Activated T-helper 9 cell treated with anti-CD3 and anti-CD28 coated beads, Interleukin-2, amount 50 U/mL, for 16 hours (primary cell): ENCODE measurements around the gene KRTAP10-7.
"Not testable (repeated sequence)": the region's sequence is repeated elsewhere in the genome, so short reads cannot be mapped to it uniquely, and the experiment has no call there.

ENCODE experiments used
- DNase-seq: peaks from one replicate; pipeline ENCODE4 v3.0.0-alpha.2; 2020; ENCODE audit warnings: low read depth

KRTAP10-7 gene

GRCh38 chr21:44590897-44591800 lies 9.2 kb upstream of the KRTAP10-7 start:
- not testable (repeated sequence) for DNase-seq

GRCh38 chr21:44591801-44592130 lies 8.6 kb upstream of the KRTAP10-7 start:
- not testable (repeated sequence) for DNase-seq

- no peak for DNase-seq
These were observed 7.7 kb upstream of the KRTAP10-7 start, which contains the start of gene KRTAP10-6 for GRCh38 chr21:44592446-44593311. KRTAP10-6 (minus strand) TSS chr21:44592505; CDS start chr21:44592484, 21 bp downstream.

- DNase-seq: no peak
These were observed 6.6 kb upstream of the KRTAP10-7 start for GRCh38 chr21:44593598-44594405.

- DNase-seq: no peak
These were observed 5.9 kb upstream of the KRTAP10-7 start for GRCh38 chr21:44594406-44594916.

- no peak for DNase-seq
These were observed 4.9 kb upstream of the KRTAP10-7 start for GRCh38 chr21:44595524-44595923.

GRCh38 chr21:44596068-44596725 lies 4.2 kb upstream of the KRTAP10-7 start:
- DNase-seq: no peak

GRCh38 chr21:44598061-44598460 lies 2.3 kb upstream of the KRTAP10-7 start:
- no peak for DNase-seq

- no peak for DNase-seq
These were observed 950 bp upstream of the KRTAP10-7 start for GRCh38 chr21:44599264-44600029.

- DNase-seq: not testable (repeated sequence)
These were observed 694 bp downstream of the KRTAP10-7 start for GRCh38 chr21:44601091-44601490.

GRCh38 chr21:44601596-44602462 lies 1.4 kb downstream of the KRTAP10-7 start:
- DNase-seq: no peak

- DNase-seq: no peak
These were observed 2.1 kb downstream of the KRTAP10-7 start for GRCh38 chr21:44602463-44602850.

GRCh38 chr21:44603109-44603875 lies 2.9 kb downstream of the KRTAP10-7 start:
- DNase-seq: no peak

- no peak for DNase-seq
These were observed 3.5 kb downstream of the KRTAP10-7 start for GRCh38 chr21:44603911-44604310.

GRCh38 chr21:44606495-44606894 lies 6.1 kb downstream of the KRTAP10-7 start:
- no peak for DNase-seq

GRCh38 chr21:44609193-44609592 lies 8.8 kb downstream of the KRTAP10-7 start:
- no peak for DNase-seq

GRCh38 chr21:44610157-44610843 lies 9.9 kb downstream of the KRTAP10-7 start:
- not testable (repeated sequence) for DNase-seq

- DNase-seq: no peak
These were observed 11.2 kb downstream of the KRTAP10-7 start for GRCh38 chr21:44611551-44611950.
